Endothelial cell of umbilical vein (primary cell): ENCODE measurements around the gene STK24.

ENCODE experiments used
- FOS ChIP-seq: IDR thresholded peaks from 2 replicates; pipeline ENCODE4 v1.6.1; 2011; ENCODE audit warnings: mild to moderate bottlenecking, low read length, moderate library complexity, borderline replicate concordance; ENCODE audit not compliant: insufficient read depth
- MYC ChIP-seq: IDR thresholded peaks from one replicate; pipeline ENCODE4 v1.6.1; 2011; ENCODE audit warnings: mild to moderate bottlenecking, low read depth, low read length
- POLR2A ChIP-seq: IDR thresholded peaks from 2 replicates; pipeline ENCODE4 v1.6.1; 2012; ENCODE audit warnings: low read depth, mild to moderate bottlenecking, control low read depth, low read length
- POLR2AphosphoS5 ChIP-seq: IDR thresholded peaks from 2 replicates; pipeline ENCODE4 v1.6.1; 2012; ENCODE audit warnings: low read depth, mild to moderate bottlenecking, control low read depth, low read length, moderate library complexity; ENCODE audit not compliant: insufficient read depth
- TF ChIP-seq, protein P1 (sequence below), 2 donors: IDR thresholded peaks; 1 replicate in 1 of 2; 2 replicates in 1 of 2; pipeline ENCODE4 v1.5.1; 2011; ENCODE audit warnings: low read length in 2 of 2, mild to moderate bottlenecking in 2 of 2, moderate library complexity in 2 of 2, control low read depth in 1 of 2, inconsistent platforms in 1 of 2, low read depth in 1 of 2; ENCODE audit not compliant: insufficient read depth in 1 of 2; ENCODE audit errors: extremely low read depth in 1 of 2
- TF ChIP-seq, protein P2 (sequence below): IDR thresholded peaks from 2 replicates; pipeline ENCODE4 v1.6.1; 2011; ENCODE audit not compliant: insufficient read depth, insufficient read length

DNA sequence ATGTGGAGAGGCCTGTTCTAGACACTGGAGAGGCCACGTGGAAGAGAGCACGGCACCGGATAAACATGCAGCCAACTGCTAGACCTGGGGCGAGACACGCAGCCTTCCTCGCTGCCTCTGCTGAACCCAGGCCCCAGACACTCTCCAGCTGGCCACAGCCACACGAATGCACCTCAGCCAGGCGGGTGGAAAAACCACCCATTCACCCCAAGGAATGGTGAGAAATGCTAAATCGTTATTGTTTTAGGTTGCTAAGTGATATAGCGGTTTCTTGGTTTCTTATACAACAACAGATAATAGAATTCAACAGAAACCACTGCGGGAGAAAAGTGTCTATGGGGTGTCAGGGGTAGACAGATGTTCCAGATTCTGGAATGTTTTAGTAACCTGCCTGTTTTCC is 52.5 kb downstream of the STK24 start:
- TF ChIP-seq, protein P1, sequence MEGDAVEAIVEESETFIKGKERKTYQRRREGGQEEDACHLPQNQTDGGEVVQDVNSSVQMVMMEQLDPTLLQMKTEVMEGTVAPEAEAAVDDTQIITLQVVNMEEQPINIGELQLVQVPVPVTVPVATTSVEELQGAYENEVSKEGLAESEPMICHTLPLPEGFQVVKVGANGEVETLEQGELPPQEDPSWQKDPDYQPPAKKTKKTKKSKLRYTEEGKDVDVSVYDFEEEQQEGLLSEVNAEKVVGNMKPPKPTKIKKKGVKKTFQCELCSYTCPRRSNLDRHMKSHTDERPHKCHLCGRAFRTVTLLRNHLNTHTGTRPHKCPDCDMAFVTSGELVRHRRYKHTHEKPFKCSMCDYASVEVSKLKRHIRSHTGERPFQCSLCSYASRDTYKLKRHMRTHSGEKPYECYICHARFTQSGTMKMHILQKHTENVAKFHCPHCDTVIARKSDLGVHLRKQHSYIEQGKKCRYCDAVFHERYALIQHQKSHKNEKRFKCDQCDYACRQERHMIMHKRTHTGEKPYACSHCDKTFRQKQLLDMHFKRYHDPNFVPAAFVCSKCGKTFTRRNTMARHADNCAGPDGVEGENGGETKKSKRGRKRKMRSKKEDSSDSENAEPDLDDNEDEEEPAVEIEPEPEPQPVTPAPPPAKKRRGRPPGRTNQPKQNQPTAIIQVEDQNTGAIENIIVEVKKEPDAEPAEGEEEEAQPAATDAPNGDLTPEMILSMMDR (IDR thresholded peaks at IDR 0.05; ENCODE audit: extremely low read depth in 1 of 2, insufficient read depth in 1 of 2, low read depth in 1 of 2, low read length in 2 of 2) = no peak
- TF ChIP-seq POLR2A (no peak), POLR2AphosphoS5 (no peak), MYC (no peak), FOS (no peak)
- TF ChIP-seq, protein P2, sequence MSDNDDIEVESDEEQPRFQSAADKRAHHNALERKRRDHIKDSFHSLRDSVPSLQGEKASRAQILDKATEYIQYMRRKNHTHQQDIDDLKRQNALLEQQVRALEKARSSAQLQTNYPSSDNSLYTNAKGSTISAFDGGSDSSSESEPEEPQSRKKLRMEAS = no peak
